Suprapubic skin (tissue), 4 donors: ENCODE data around the gene DCTPP1.

Experiments used
- CTCF ChIP-seq, 2 donors: fragments of 200-600 bp in 1 of 2; fragments of 450-650 bp in 1 of 2; sonication (generic) in 1 of 2; IDR thresholded peaks; one replicate each; pipeline ENCODE4 v1.5.1; 2016 to 2019; ENCODE audit warnings: antibody characterized with exemption in 2 of 2, mild to moderate bottlenecking in 1 of 2, moderate library complexity in 1 of 2
- EP300 ChIP-seq: sonication (generic); formaldehyde crosslinking; IDR thresholded peaks from one replicate; pipeline ENCODE4 v1.6.1; 2017; ENCODE audit warnings: antibody characterized with exemption
- POLR2A ChIP-seq, 2 donors: fragments of 450-650 bp; IDR thresholded peaks; one replicate each; pipeline ENCODE4 v1.6.1; 2017; ENCODE audit warnings: antibody characterized with exemption in 2 of 2, mild to moderate bottlenecking in 2 of 2, moderate library complexity in 2 of 2
- POLR2AphosphoS5 ChIP-seq, 3 donors: sonication (generic); formaldehyde crosslinking; IDR thresholded peaks; one replicate each; pipeline ENCODE4 v1.6.1; 2017; ENCODE audit warnings: antibody characterized with exemption in 3 of 3

DNA sequence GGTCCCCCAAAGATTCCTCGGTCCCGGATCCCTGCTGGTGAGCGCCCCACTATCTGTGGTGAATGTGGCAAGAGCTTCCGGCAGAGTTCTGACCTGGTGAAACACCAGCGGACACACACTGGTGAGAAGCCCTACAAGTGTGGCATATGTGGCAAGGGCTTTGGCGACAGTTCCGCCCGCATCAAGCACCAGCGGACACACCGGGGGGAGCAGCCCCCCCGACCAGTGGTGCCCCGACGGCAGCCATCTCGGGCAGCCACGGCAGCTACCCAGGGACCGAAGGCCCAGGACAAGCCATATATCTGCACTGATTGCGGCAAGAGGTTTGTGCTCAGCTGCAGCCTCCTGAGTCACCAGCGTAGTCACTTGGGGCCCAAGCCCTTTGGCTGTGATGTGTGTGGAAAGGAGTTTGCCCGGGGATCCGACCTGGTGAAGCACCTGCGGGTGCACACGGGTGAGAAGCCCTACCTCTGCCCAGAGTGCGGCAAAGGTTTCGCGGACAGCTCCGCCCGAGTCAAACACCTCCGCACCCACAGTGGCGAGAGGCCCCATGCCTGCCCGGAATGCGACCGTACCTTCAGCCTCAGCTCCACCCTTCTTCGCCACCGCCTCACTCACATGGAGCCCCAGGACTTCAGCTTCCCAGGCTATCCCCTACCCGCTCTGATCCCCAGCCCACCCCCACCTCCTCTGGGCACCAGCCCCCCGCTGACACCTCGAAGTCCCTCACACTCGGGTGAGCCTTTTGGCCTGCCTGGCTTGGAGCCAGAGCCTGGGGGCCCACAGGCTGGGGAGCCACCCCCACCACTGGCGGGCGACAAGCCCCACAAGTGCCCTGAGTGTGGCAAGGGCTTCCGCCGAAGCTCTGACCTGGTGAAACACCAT is 31.8 kb downstream of the DCTPP1 start:
- TF ChIP-seq CTCF (IDR thresholded peaks at IDR 0.05) (no peak), POLR2A (IDR thresholded peaks at IDR 0.05) (no peak), EP300 (no peak), POLR2AphosphoS5 (IDR thresholded peaks at IDR 0.05) (no peak)
